IMR-90 (cell line): ENCODE measurements around the gene TCP1. TPM values are rescaled to one million over a fixed set of nuclear protein-coding genes. Genes with fewer than 3 reads are reported as not detected.

Experiments
- ATAC-seq: fragments of 200-7000 bp; cut with Tn5 transposase; 2 replicates; pipeline ENCODE4 v1.9.1; 2020; ENCODE audit warnings: low read depth, mild to moderate bottlenecking, moderate library complexity
- BruUV-seq: library from RNA; stranded (reverse); fragments of 400-500 nt; replicated peaks from 2 replicates; lab custom pipeline; 2021; lab: Mats Ljungman, UMichigan
- CTCF ChIA-PET: fragments of 300-600 bp; formaldehyde crosslinking; extraction: SDS; loops from one replicate; lab custom pipeline; 2021; ENCODE audit warnings: antibody characterized with exemption; lab: Yijun Ruan, JAX
- POLR2A ChIA-PET: fragments of 300-600 bp; sonication (Branson Sonifier 250); formaldehyde crosslinking; loops from one replicate; lab custom pipeline; 2022; ENCODE audit warnings: antibody characterized with exemption; ENCODE audit not compliant: unreplicated experiment; lab: Charles Lee
- DNase-seq: peaks from one replicate; pipeline ENCODE4 v3.0.0; 2013
- H2AFZ ChIP-seq: replicated peaks from 2 replicates; pipeline ENCODE3; 2013; ENCODE audit warnings: low read length, mild to moderate bottlenecking; ENCODE audit not compliant: poor library complexity
- H2AK5ac ChIP-seq: 2 replicates; pipeline ENCODE4 v1.6.1; 2013; ENCODE audit warnings: low read depth, low read length, inconsistent platforms
- H2AK9ac ChIP-seq: replicated peaks from 2 replicates; pipeline ENCODE3; 2013; ENCODE audit warnings: mild to moderate bottlenecking, low read depth, low read length, moderate library complexity; ENCODE audit not compliant: poor library complexity
- H2BK120ac ChIP-seq: 2 replicates; pipeline ENCODE4 v1.6.1; 2013; ENCODE audit warnings: low read depth, low read length, inconsistent platforms
- H2BK15ac ChIP-seq: 3 replicates; pipeline ENCODE4 v1.6.1; 2013; ENCODE audit warnings: low read depth, low read length, inconsistent platforms
- H2BK20ac ChIP-seq: 2 replicates; pipeline ENCODE4 v1.6.1; 2013; ENCODE audit warnings: low read depth, mild to moderate bottlenecking, inconsistent platforms, low read length, moderate library complexity
- H2BK5ac ChIP-seq: 2 replicates; pipeline ENCODE4 v1.6.1; 2013; ENCODE audit warnings: mild to moderate bottlenecking, low read depth, low read length, inconsistent platforms; ENCODE audit not compliant: poor library complexity, severe bottlenecking
- H3K14ac ChIP-seq: replicated peaks from 2 replicates; pipeline ENCODE4 v1.6.1; 2013; ENCODE audit warnings: low read depth, low read length, inconsistent platforms
- H3K18ac ChIP-seq: 2 replicates; pipeline ENCODE4 v1.6.1; 2013; ENCODE audit warnings: low read depth, low read length, control low read depth
- H3K23ac ChIP-seq: 2 replicates; pipeline ENCODE4 v1.6.1; 2013; ENCODE audit warnings: low read depth, low read length, inconsistent platforms
- H3K27ac ChIP-seq: 2 replicates; pipeline ENCODE4 v1.5.1; 2013; ENCODE audit warnings: mild to moderate bottlenecking, control low read depth, low read length; ENCODE audit not compliant: insufficient read depth
- H3K27me3 ChIP-seq: 2 replicates; pipeline ENCODE4 v1.6.1; 2013; ENCODE audit warnings: low read length; ENCODE audit not compliant: control insufficient read depth, insufficient read depth
- H3K36me3 ChIP-seq: 2 replicates; pipeline ENCODE4 v1.6.1; 2013; ENCODE audit warnings: low read length, mixed read lengths; ENCODE audit not compliant: control insufficient read depth, insufficient read depth
- H3K4ac ChIP-seq: 2 replicates; pipeline ENCODE4 v1.6.1; 2013; ENCODE audit warnings: low read depth, low read length, inconsistent platforms
- H3K4me1 ChIP-seq: 2 replicates; pipeline ENCODE4 v1.6.1; 2013; ENCODE audit warnings: low read length, mixed read lengths; ENCODE audit not compliant: control insufficient read depth, insufficient read depth
- H3K4me2 ChIP-seq: 2 replicates; pipeline ENCODE4 v1.6.1; 2013; ENCODE audit warnings: low read depth, mild to moderate bottlenecking, control low read depth, low read length, moderate library complexity
- H3K4me3 ChIP-seq: 2 replicates; pipeline ENCODE4 v1.5.1; 2013; ENCODE audit warnings: low read depth, mild to moderate bottlenecking, control low read depth, low read length, moderate library complexity; ENCODE audit not compliant: insufficient read depth
- H3K56ac ChIP-seq: 2 replicates; pipeline ENCODE4 v1.6.1; 2013; ENCODE audit warnings: low read length, inconsistent platforms; ENCODE audit not compliant: insufficient read depth; ENCODE audit errors: extremely low read depth
- H3K79me1 ChIP-seq, 2 experiments: 2 replicates each; pipeline ENCODE4 v1.6.1; 2013; ENCODE audit warnings: low read length in 2 of 2, inconsistent platforms in 1 of 2, low read depth in 1 of 2
- H3K9ac ChIP-seq: 2 replicates; pipeline ENCODE4 v1.6.1; 2013; ENCODE audit warnings: low read depth, low read length, control low read depth
- H3K9me1 ChIP-seq: 2 replicates; pipeline ENCODE4 v1.6.1; 2013; ENCODE audit warnings: low read length, inconsistent platforms; ENCODE audit not compliant: insufficient read depth
- H3K9me3 ChIP-seq: 2 replicates; pipeline ENCODE4 v1.6.1; 2013; ENCODE audit warnings: low read length; ENCODE audit not compliant: control insufficient read depth, insufficient read depth
- H4K20me1 ChIP-seq: 2 replicates; pipeline ENCODE4 v1.6.1; 2013; ENCODE audit warnings: low read length, inconsistent platforms; ENCODE audit not compliant: insufficient read depth
- H4K5ac ChIP-seq: 2 replicates; pipeline ENCODE4 v1.6.1; 2013; ENCODE audit warnings: mild to moderate bottlenecking, low read depth, low read length, control low read depth
- H4K8ac ChIP-seq, 2 experiments: 2 replicates each; pipeline ENCODE4 v1.6.1; 2013; ENCODE audit warnings: low read depth in 2 of 2, low read length in 2 of 2, control low read depth in 1 of 2, inconsistent platforms in 1 of 2
- H4K91ac ChIP-seq: 2 replicates; pipeline ENCODE4 v1.6.1; 2013; ENCODE audit warnings: low read depth, low read length, inconsistent platforms; ENCODE audit not compliant: insufficient read depth
- BHLHE40 ChIP-seq: fragments of 150-350 bp; IDR thresholded peaks from 2 replicates; pipeline ENCODE4 v1.6.1; 2016; ENCODE audit warnings: mild to moderate bottlenecking, low read depth, low read length
- MAFK ChIP-seq: IDR thresholded peaks from 2 replicates; pipeline ENCODE4 v1.6.1; 2012; ENCODE audit warnings: low read depth, low read length, improper control_type of control experiment
- MAZ ChIP-seq: IDR thresholded peaks from 2 replicates; pipeline ENCODE4 v1.6.1; 2012; ENCODE audit warnings: low read depth, mild to moderate bottlenecking, low read length, improper control_type of control experiment, moderate library complexity, borderline replicate concordance
- USF2 ChIP-seq: fragments of 150-350 bp; IDR thresholded peaks from 2 replicates; pipeline ENCODE4 v1.6.1; 2017; ENCODE audit warnings: mild to moderate bottlenecking, antibody characterized with exemption, low read length, low read depth
- WGBS, 2 experiments: methylation state at CpG; one replicate each; pipeline versions ENCODE4 v1.1.5 to v1.1.7; 2013; ENCODE audit warnings: missing lambda C conversion rate in 2 of 2; ENCODE audit not compliant: insufficient read length in 1 of 2; ENCODE audit errors: extremely low coverage in 2 of 2; 5-methylcytosine and 5-hydroxymethylcytosine counted together
- dilution Hi-C: fragments of 300-500 bp; cut with HindIII; formaldehyde crosslinking; loops from one replicate; pipeline ENCODE4 v1.14.3; 2018; ENCODE audit warnings: low sequenced_read_pairs; ENCODE audit not compliant: unreplicated experiment
- in situ Hi-C: fragments of 300-500 bp; cut with MboI; formaldehyde crosslinking; loops from 3 replicates; pipeline ENCODE4 v1.14.3; 2019; ENCODE audit warnings: low sequenced_read_pairs, inconsistent platforms, mixed read lengths
- intact Hi-C: fragments of 100-400 bp; cut with micrococcal nuclease; formaldehyde crosslinking; loops from 2 replicates; pipeline ENCODE4 v1.10.0; 2022
- polyA plus RNA-seq, 3 experiments: library from polyadenylated mRNA; depleted of rRNA; stranded (reverse); fragments of >200 nt; gene quantifications; 2 replicates each; pipeline ENCODE4 v1.2.3, GENCODE V29; 2012; ENCODE audit warnings: low replicate concordance in 1 of 3
- total RNA-seq: library from RNA; depleted of rRNA; stranded (reverse); fragments of >200 nt; gene quantifications from 2 replicates; pipeline ENCODE4 v1.2.3, GENCODE V29; 2012

The TCP1 gene
- total and polyA plus RNA-seq, 2 of the 4 experiments (the other 2 are of a cell fraction): 119 to 576 TPM

DNA sequence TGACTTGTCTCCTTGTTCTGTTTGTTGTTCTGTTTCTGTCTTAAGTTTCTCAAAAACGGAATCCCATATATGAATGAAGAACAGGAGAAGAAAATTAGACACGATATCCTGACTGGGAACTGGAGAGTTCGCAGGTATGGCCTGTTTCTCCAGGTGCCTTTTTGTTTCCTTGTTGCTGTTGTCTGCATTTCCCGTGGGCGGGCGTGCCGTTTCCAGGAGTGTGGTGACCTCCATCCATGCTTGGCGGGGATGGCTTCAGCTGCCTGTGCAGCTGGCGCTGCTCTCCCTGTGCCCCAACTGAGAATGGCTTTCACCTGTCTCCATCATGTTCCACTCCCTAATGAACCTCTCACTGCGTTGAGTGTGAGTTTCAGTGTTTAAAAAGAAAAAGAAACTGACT, 15.1 kb upstream of the TCP1 start:
- ATAC-seq (no peak), DNase-seq (no peak)
- Histone ChIP-seq H3K4me3 (no peak overlapping the region), H3K9me1 (no peaks in the 10 kb centered on the region), H2AK9ac (no peak overlapping the region), H4K91ac (no peak overlapping the region), H4K5ac (no peak overlapping the region), H4K20me1 (no peaks in the 10 kb centered on the region), H3K4me2 (no peak overlapping the region), H2AFZ (no peak overlapping the region), H3K23ac (no peak overlapping the region), H2BK15ac (no peak overlapping the region), H3K56ac (no peak overlapping the region), H3K27me3 (no peaks in the 10 kb centered on the region), H3K36me3 (peaks cover 4% of the 10 kb centered on the region; the same call in 1 of the 2 replicates), H3K9ac (no peak overlapping the region), H3K18ac (no peak overlapping the region), H3K4me1 (no peaks in the 10 kb centered on the region; the same call in 1 of the 2 replicates), H3K4ac (no peak overlapping the region), H3K27ac (no peak overlapping the region), H2BK5ac (no peak overlapping the region), H3K79me1 (no peaks in the 10 kb centered on the region), H4K8ac (no peak overlapping the region), H3K9me3 (no peaks in the 10 kb centered on the region), H2BK20ac (no peak overlapping the region), H2AK5ac (no peak overlapping the region), H3K14ac (no peak overlapping the region), H2BK120ac (no peak overlapping the region)
- 75% methylated on average over 3 of the region's 10 CpGs; no CpG with 5 or more reads in 1 of the 2 experiments for WGBS, 2 experiments
- dilution Hi-C loops (no loop called here), intact Hi-C loops (no loop called here), in situ Hi-C loops (loop anchor here (25.0 kb wide), 1 partner anchor 617 kb away; no protein-coding TSS in a partner anchor)
- ChIA-PET CTCF (no interaction called here), POLR2A (no interaction called here)
- no TSS peak for BruUV-seq
- no peak for TF ChIP-seq USF2
- TF ChIP-seq BHLHE40: no peak
- no peak for TF ChIP-seq MAZ
- TF ChIP-seq MAFK: no peak
